Lower leg skin (tissue), 4 donors: Measurements from ENCODE around the gene TSR2. TPM values are rescaled to one million over a fixed set of nuclear protein-coding genes. Genes with fewer than 3 reads are reported as not detected.
A peak's percentile ranks its signal among the peaks of the same experiment; 100 is the strongest.
"Not testable (repeated sequence)": the region's sequence is repeated elsewhere in the genome, so short reads cannot be mapped to it uniquely, and the experiment has no call there.

Experiments used
- DNase-seq, 2 donors: peaks; one replicate each; pipeline ENCODE4 v3.0.0-alpha.2; 2019; ENCODE audit warnings: low spot score in 2 of 2
- H3K4me3 ChIP-seq: fragments of 200-600 bp; sonication (generic); 2 replicates; pipeline ENCODE4 v1.5.1; 2017; ENCODE audit warnings: mild to moderate bottlenecking, low read depth; ENCODE audit not compliant: poor library complexity, severe bottlenecking
- CTCF ChIP-seq, 3 donors: fragments of 450-650 bp; IDR thresholded peaks; one replicate each; pipeline ENCODE4 v1.5.1; 2016; ENCODE audit warnings: antibody characterized with exemption in 3 of 3, mild to moderate bottlenecking in 3 of 3, moderate library complexity in 2 of 3
- POLR2A ChIP-seq, 2 donors: fragments of 450-650 bp; IDR thresholded peaks; one replicate each; pipeline ENCODE4 v1.6.1; 2016 to 2017; ENCODE audit warnings: antibody characterized with exemption in 2 of 2, mild to moderate bottlenecking in 1 of 2, moderate library complexity in 1 of 2
- WGBS, 2 donors: methylation state at CpG; one replicate each; pipeline ENCODE4 v1.1.5; 2018; 5-methylcytosine and 5-hydroxymethylcytosine counted together
- intact Hi-C: fragments of 100-400 bp; cut with DNase I; formaldehyde crosslinking; loops from one replicate; pipeline ENCODE4 v1.15.0; 2023; ENCODE audit warnings: low total_unique reads
- total RNA-seq, 4 donors: library from RNA; depleted of rRNA; stranded (reverse); fragments of >200 nt; gene quantifications; one replicate each; pipeline ENCODE4 v1.1.0, GENCODE V29; 2016

The TSR2 gene
- total RNA-seq, 4 donors from 2014 or later: 20.2 to 26.8 (median 23.0) TPM

- H3K4me3 ChIP-seq: no peak overlapping the region
- 44 to 59% methylated on average over 9 of the region's 9 CpGs for WGBS, 2 donors
- intact Hi-C loops: no loop called here
- no peak for DNase-seq
- TF ChIP-seq CTCF (IDR thresholded peaks at IDR 0.05): no peak
- TF ChIP-seq POLR2A (IDR thresholded peaks at IDR 0.05): no peak
Measured at GRCh38 chrX:54479136-54480111, 39.2 kb downstream of the TSR2 start.

- 34 to 51% methylated on average over 15 to 21 of the region's 21 CpGs for WGBS, 2 donors
- H3K4me3 ChIP-seq: no peak overlapping the region
- no peak for DNase-seq
- intact Hi-C loops: no loop called here
- TF ChIP-seq CTCF (IDR thresholded peaks at IDR 0.05) (no peak), POLR2A (IDR thresholded peaks at IDR 0.05) (no peak)
Measured at GRCh38 chrX:54482839-54483593, 42.8 kb downstream of the TSR2 start.

GRCh38 chrX:54483946-54484345 lies 43.7 kb downstream of the TSR2 start:
- DNase-seq: no peak
- intact Hi-C loops: no loop called here
- no peak overlapping the region for H3K4me3 ChIP-seq
- TF ChIP-seq POLR2A (IDR thresholded peaks at IDR 0.05) (no peak), CTCF (IDR thresholded peaks at IDR 0.05) (no peak)
- WGBS, 2 donors: 23 to 50% methylated on average over 9 of the region's 9 CpGs

- 41 to 43% methylated on average over 3 of the region's 3 CpGs for WGBS, 2 donors
- no peak for DNase-seq
- TF ChIP-seq CTCF (IDR thresholded peaks at IDR 0.05): no peak
- no peak for TF ChIP-seq POLR2A (IDR thresholded peaks at IDR 0.05)
- no peak overlapping the region for H3K4me3 ChIP-seq
- intact Hi-C loops: no loop called here
Measured at GRCh38 chrX:54484666-54485065, 44.5 kb downstream of the TSR2 start.

- DNase-seq, intact Hi-C loops, H3K4me3 ChIP-seq: not testable (repeated sequence)
- 88 to 96% methylated on average over 5 of the region's 5 CpGs for WGBS, 2 donors
Measured at GRCh38 chrX:54489819-54490218, 49.6 kb downstream of the TSR2 start.

GRCh38 chrX:54492340-54492739 lies 52.1 kb downstream of the TSR2 start:
- WGBS, 2 donors: 14 to 50% methylated on average over 6 of the region's 6 CpGs
- peak in 1 of 2 donors; percentile 15 for DNase-seq
- no peak overlapping the region for H3K4me3 ChIP-seq
- no peak for TF ChIP-seq POLR2A (IDR thresholded peaks at IDR 0.05)
- TF ChIP-seq CTCF (IDR thresholded peaks at IDR 0.05): no peak
- intact Hi-C loops: no loop called here
